WTC11 (cell line): ENCODE results near the gene ABCA3. TPM values are rescaled to one million over a fixed set of nuclear protein-coding genes. Genes with fewer than 3 reads are reported as not detected.

Experiments
- ATAC-seq: fragments of 200-7000 bp; cut with Tn5 transposase; 2 replicates; pipeline ENCODE4 v1.10.0; 2021; ENCODE audit warnings: mild to moderate bottlenecking, moderate library complexity
- CTCF ChIA-PET: fragments of 300-600 bp; sonication (Branson Sonifier 250); formaldehyde crosslinking; loops from one replicate; lab custom pipeline; 2021; ENCODE audit warnings: antibody characterized with exemption; lab: Charles Lee
- POLR2A ChIA-PET: fragments of 350-600 bp; sonication (Branson Sonifier 250); formaldehyde crosslinking; loops from one replicate; lab custom pipeline; 2021; ENCODE audit warnings: antibody characterized with exemption; lab: Charles Lee
- DNase-seq: peaks from one replicate; pipeline ENCODE4 v3.0.0; 2021; ENCODE audit warnings: low spot score
- H3K27ac Mint-ChIP-seq: 2 replicates; pipeline ENCODE4 v1.8.0; 2021; ENCODE audit warnings: mixed read lengths
- H3K27me3 Mint-ChIP-seq: 2 replicates; pipeline ENCODE4 v1.8.0; 2021; ENCODE audit warnings: low read depth, mild to moderate bottlenecking, moderate library complexity, mixed read lengths
- H3K36me3 Mint-ChIP-seq: 2 replicates; pipeline ENCODE4 v1.8.0; 2021; ENCODE audit warnings: mixed read lengths
- H3K4me1 Mint-ChIP-seq: 2 replicates; pipeline ENCODE4 v1.8.0; 2022; ENCODE audit warnings: mixed read lengths
- H3K4me3 Mint-ChIP-seq: 2 replicates; pipeline ENCODE4 v1.8.0; 2021; ENCODE audit warnings: mild to moderate bottlenecking, moderate library complexity, mixed read lengths
- H3K9me3 Mint-ChIP-seq: 2 replicates; pipeline ENCODE4 v1.8.0; 2021; ENCODE audit warnings: mixed read lengths
- ARID4B ChIP-seq: sonication (generic); formaldehyde crosslinking; IDR thresholded peaks from 2 replicates; pipeline ENCODE4 v1.8.0; 2023; ENCODE audit warnings: missing genetic modification reagents, mild to moderate bottlenecking, borderline replicate concordance
- ATF2 ChIP-seq: sonication (generic); formaldehyde crosslinking; IDR thresholded peaks from 2 replicates; pipeline ENCODE4 v1.8.1; 2022; ENCODE audit warnings: low read depth, missing genetic modification reagents, borderline replicate concordance
- CBFB ChIP-seq: sonication (generic); formaldehyde crosslinking; IDR thresholded peaks from 2 replicates; pipeline ENCODE4 v1.8.1; 2022; ENCODE audit warnings: mild to moderate bottlenecking, low read depth, missing genetic modification reagents
- E2F5 ChIP-seq: sonication (generic); formaldehyde crosslinking; IDR thresholded peaks from 2 replicates; pipeline ENCODE4 v1.8.1; 2022; ENCODE audit warnings: mild to moderate bottlenecking, moderate library complexity, missing genetic modification reagents
- HMGXB4 ChIP-seq: sonication (generic); formaldehyde crosslinking; IDR thresholded peaks from 2 replicates; pipeline ENCODE4 v1.8.1; 2023; ENCODE audit warnings: mild to moderate bottlenecking, moderate library complexity, missing genetic modification reagents
- JUN ChIP-seq: sonication (generic); formaldehyde crosslinking; IDR thresholded peaks from 2 replicates; pipeline ENCODE4 v1.8.0; 2023; ENCODE audit warnings: mild to moderate bottlenecking, missing genetic modification reagents
- MAX ChIP-seq: sonication (generic); formaldehyde crosslinking; IDR thresholded peaks from 2 replicates; pipeline ENCODE4 v1.8.0; 2022; ENCODE audit warnings: mild to moderate bottlenecking, missing genetic modification reagents
- NFYB ChIP-seq: sonication (generic); formaldehyde crosslinking; conservative IDR thresholded peaks from 2 replicates; pipeline ENCODE4 v1.8.0; 2022; ENCODE audit warnings: low read depth, missing genetic modification reagents
- NR1H2 ChIP-seq: sonication (generic); formaldehyde crosslinking; IDR thresholded peaks from 2 replicates; pipeline ENCODE4 v1.9.0; 2021; ENCODE audit warnings: mild to moderate bottlenecking, moderate library complexity, missing genetic modification reagents
- OVOL2 ChIP-seq: fragments of 250-450 bp; sonication (Bioruptor Pico); IDR thresholded peaks from 2 replicates; pipeline ENCODE4 v1.9.0; 2021; ENCODE audit warnings: mild to moderate bottlenecking, borderline replicate concordance
- RORB ChIP-seq: fragments of 250-450 bp; sonication (Bioruptor Pico); IDR thresholded peaks from 2 replicates; pipeline ENCODE4 v1.9.0; 2021; ENCODE audit warnings: mild to moderate bottlenecking
- SOX15 ChIP-seq: fragments of 250-450 bp; sonication (Bioruptor Pico); IDR thresholded peaks from 2 replicates; pipeline ENCODE4 v1.9.0; 2021; ENCODE audit warnings: mild to moderate bottlenecking
- TCF7 ChIP-seq: sonication (generic); formaldehyde crosslinking; IDR thresholded peaks from 2 replicates; pipeline ENCODE4 v1.8.0; 2022; ENCODE audit warnings: mild to moderate bottlenecking, low read depth, missing genetic modification reagents, moderate library complexity
- TEAD4 ChIP-seq: sonication (generic); formaldehyde crosslinking; IDR thresholded peaks from 2 replicates; pipeline ENCODE4 v1.8.0; 2022; ENCODE audit warnings: mild to moderate bottlenecking, missing genetic modification reagents
- USF1 ChIP-seq: sonication (generic); formaldehyde crosslinking; IDR thresholded peaks from 2 replicates; pipeline ENCODE4 v1.8.0; 2022; ENCODE audit warnings: mild to moderate bottlenecking, missing genetic modification reagents
- ZNF121 ChIP-seq: sonication (generic); formaldehyde crosslinking; IDR thresholded peaks from 2 replicates; pipeline ENCODE4 v1.8.0; 2023; ENCODE audit warnings: missing genetic modification reagents
- ZNF138 ChIP-seq: sonication (generic); formaldehyde crosslinking; conservative IDR thresholded peaks from 2 replicates; pipeline ENCODE4 v1.8.1; 2022; ENCODE audit warnings: mild to moderate bottlenecking, moderate library complexity, missing genetic modification reagents
- ZNF317 ChIP-seq: sonication (generic); formaldehyde crosslinking; IDR thresholded peaks from 2 replicates; pipeline ENCODE4 v1.8.1; 2023; ENCODE audit warnings: low read depth, mild to moderate bottlenecking, moderate library complexity, missing genetic modification reagents, borderline replicate concordance
- ZNF416 ChIP-seq: fragments of 250-450 bp; sonication (Bioruptor Pico); IDR thresholded peaks from 2 replicates; pipeline ENCODE4 v1.9.0; 2021; ENCODE audit warnings: mild to moderate bottlenecking, inconsistent platforms
- ZSCAN18 ChIP-seq: fragments of 250-450 bp; sonication (Bioruptor Pico); IDR thresholded peaks from 2 replicates; pipeline ENCODE4 v2.1.2; 2022; ENCODE audit warnings: mild to moderate bottlenecking, moderate library complexity
- total RNA-seq: library from RNA; stranded (reverse); gene quantifications from 3 replicates; pipeline ENCODE4 v1.2.3, GENCODE V29; 2021

The ABCA3 gene
- total RNA-seq, 1 experiment from 2014 or later: 12.1 TPM

GRCh38 chr16:2233872-2234812 is 106.4 kb downstream of the ABCA3 start:
- ATAC-seq: no peak
- DNase-seq: no peak
- H3K27ac Mint-ChIP-seq: no peak overlapping the region
- no peak overlapping the region for H3K4me3 Mint-ChIP-seq
- TF ChIP-seq TCF7: no peak
- no peak for TF ChIP-seq ZNF121 (CRISPR knock-in tag)
- TF ChIP-seq USF1 (CRISPR knock-in tag): no peak
- no peak for TF ChIP-seq JUN (CRISPR knock-in tag)
- TF ChIP-seq ZNF317 (CRISPR knock-in tag): no peak
- TF ChIP-seq OVOL2 (CRISPR knock-in tag): no peak
- no peak for TF ChIP-seq ZNF416 (CRISPR knock-in tag)
- no peak for TF ChIP-seq ZSCAN18
- no peak for TF ChIP-seq E2F5
- no peak for TF ChIP-seq ZNF138 (CRISPR knock-in tag)
- TF ChIP-seq NR1H2 (CRISPR knock-in tag): no peak
- no peak for TF ChIP-seq ATF2 (CRISPR knock-in tag)
- TF ChIP-seq MAX: no peak
- TF ChIP-seq RORB: no peak
- no peak for TF ChIP-seq CBFB (CRISPR knock-in tag)
- no peak for TF ChIP-seq SOX15
- no peaks in the 10 kb centered on the region for H3K4me1 Mint-ChIP-seq
- CTCF ChIA-PET: no interaction called here
- no peaks in the 10 kb centered on the region for H3K9me3 Mint-ChIP-seq
- peaks cover 16% of the 10 kb centered on the region for H3K27me3 Mint-ChIP-seq
- peaks cover 3% of the 10 kb centered on the region; the same call in 1 of the 2 replicates for H3K36me3 Mint-ChIP-seq
- POLR2A ChIA-PET: interaction anchor here (0.6 kb wide), 1 partner anchor 1559 kb away, joined by 3 read pairs; no protein-coding TSS in a partner anchor

- H3K4me1 Mint-ChIP-seq: no peaks in the 10 kb centered on the region
- TF ChIP-seq TEAD4: no peak
- no peak for TF ChIP-seq NFYB (CRISPR knock-in tag)
- TF ChIP-seq HMGXB4: no peak
- TF ChIP-seq SOX15: no peak
- no peak for TF ChIP-seq ARID4B (CRISPR knock-in tag)
- TF ChIP-seq, all 79 proteins: peak for 0
- no peak overlapping the region for H3K4me3 Mint-ChIP-seq
- H3K27me3 Mint-ChIP-seq: peaks cover 16% of the 10 kb centered on the region
- ATAC-seq (no peak), DNase-seq (no peak)
- ChIA-PET POLR2A (no interaction called here), CTCF (no interaction called here)
- no peak overlapping the region for H3K27ac Mint-ChIP-seq
- no peaks in the 10 kb centered on the region for H3K9me3 Mint-ChIP-seq
- peaks cover 3% of the 10 kb centered on the region; the same call in 1 of the 2 replicates for H3K36me3 Mint-ChIP-seq
Observed at GRCh38 chr16:2233046-2233775, 107.3 kb downstream of the ABCA3 start.
